ENCODE results near the gene GDA. TPM values are rescaled to one million over a fixed set of nuclear protein-coding genes. Genes with fewer than 3 reads are reported as not detected.

GDA gene
- total RNA-seq, 2 experiments from 2014 or later, result not detected

DNA sequence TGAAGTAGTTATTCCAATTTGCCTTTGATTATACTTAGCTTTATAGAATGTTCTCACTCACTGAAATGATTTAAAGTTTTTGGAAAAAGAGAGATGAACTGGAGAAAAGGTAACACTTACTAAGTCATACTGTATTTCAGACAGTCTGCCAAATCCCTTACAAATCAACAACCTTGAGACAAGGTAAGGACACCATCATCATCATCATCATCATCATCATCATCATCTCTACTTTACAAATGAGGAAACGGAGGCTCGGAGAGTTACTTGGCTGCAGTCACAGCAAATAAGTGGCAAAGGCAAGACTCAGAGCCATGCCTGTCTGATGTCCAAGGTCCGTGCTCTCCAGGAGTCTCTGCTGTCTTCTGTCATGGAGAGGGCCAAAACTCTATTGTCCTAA lies 9.4 kb downstream of the GDA start:
- H3K4me3 Mint-ChIP-seq, result no peak overlapping the region
- ChIA-PET POLR2A (no interaction called here), CTCF (no interaction called here)
- no peak overlapping the region for H3K27ac Mint-ChIP-seq
- no peak for DNase-seq
- no peaks in the 10 kb centered on the region for H3K4me1 Mint-ChIP-seq
- H3K27me3 Mint-ChIP-seq, result no peaks in the 10 kb centered on the region
- H3K9me3 Mint-ChIP-seq, result no peaks in the 10 kb centered on the region
- H3K36me3 Mint-ChIP-seq (ENCODE audit: low read depth), result no peaks in the 10 kb centered on the region

DNA sequence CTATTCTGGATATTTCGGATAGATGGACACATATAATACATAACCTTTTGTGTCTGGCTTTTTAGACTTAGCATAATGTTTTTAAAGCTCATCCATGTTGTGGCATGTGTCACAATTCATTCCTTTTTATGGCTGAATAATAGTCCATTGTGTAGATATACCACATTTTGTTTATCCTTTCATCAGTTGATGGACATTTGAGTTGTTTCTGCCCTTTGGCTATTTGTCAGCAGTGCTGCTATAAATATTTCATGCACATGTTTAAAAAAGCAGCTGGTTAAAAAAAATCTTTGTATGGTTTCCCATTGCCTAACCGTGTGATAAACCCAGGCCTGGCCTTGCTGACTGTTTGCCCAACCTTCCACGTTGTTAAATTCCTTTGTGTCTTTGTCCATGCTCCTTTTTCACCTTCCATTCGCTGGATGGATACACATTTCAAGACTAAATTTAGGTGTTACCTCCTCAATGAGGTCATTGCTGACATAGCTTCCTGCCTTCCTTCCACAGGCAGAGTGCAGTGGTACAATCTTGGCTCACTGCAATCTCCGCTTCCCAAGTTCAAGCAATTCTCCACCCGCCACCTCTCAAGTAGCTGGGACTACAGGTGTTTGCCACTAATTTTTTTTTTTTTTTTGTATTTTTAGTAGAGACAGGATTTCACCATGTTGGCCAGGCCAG lies 11.3 kb downstream of the GDA start:
- CTCF ChIA-PET, result no interaction called here
- Mint-ChIP-seq H3K9me3 (no peaks in the 10 kb centered on the region), H3K27ac (no peak overlapping the region), H3K4me1 (no peaks in the 10 kb centered on the region), H3K4me3 (no peak overlapping the region), H3K27me3 (no peaks in the 10 kb centered on the region), H3K36me3 (ENCODE audit: low read depth) (no peaks in the 10 kb centered on the region)
- no peak for DNase-seq
- POLR2A ChIA-PET, result no interaction called here

DNA sequence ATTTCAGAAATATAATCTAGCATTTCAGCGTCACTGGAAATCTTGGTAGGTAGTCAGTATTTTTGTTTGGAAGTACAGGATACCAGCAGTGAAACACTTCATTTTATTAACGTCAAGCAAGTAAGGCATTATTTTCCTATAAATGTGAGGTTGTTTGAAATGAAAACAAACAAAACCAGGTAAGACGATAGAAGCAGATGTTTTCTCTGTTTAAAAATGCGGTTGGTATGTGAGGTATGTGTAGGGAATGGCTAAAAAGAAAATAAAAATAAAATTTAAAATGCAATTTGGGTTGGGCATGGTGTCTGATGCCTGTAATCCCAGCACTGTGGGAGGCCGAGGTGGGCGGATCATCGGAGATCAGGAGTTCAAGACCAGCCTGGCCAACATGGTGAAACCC lies 16.1 kb downstream of the GDA start:
- Mint-ChIP-seq H3K4me3 (no peak overlapping the region), H3K27me3 (no peaks in the 10 kb centered on the region), H3K4me1 (no peaks in the 10 kb centered on the region), H3K36me3 (ENCODE audit: low read depth) (no peaks in the 10 kb centered on the region), H3K27ac (no peak overlapping the region), H3K9me3 (no peaks in the 10 kb centered on the region)
- ChIA-PET POLR2A (no interaction called here), CTCF (no interaction called here)
- no peak for DNase-seq

DNA sequence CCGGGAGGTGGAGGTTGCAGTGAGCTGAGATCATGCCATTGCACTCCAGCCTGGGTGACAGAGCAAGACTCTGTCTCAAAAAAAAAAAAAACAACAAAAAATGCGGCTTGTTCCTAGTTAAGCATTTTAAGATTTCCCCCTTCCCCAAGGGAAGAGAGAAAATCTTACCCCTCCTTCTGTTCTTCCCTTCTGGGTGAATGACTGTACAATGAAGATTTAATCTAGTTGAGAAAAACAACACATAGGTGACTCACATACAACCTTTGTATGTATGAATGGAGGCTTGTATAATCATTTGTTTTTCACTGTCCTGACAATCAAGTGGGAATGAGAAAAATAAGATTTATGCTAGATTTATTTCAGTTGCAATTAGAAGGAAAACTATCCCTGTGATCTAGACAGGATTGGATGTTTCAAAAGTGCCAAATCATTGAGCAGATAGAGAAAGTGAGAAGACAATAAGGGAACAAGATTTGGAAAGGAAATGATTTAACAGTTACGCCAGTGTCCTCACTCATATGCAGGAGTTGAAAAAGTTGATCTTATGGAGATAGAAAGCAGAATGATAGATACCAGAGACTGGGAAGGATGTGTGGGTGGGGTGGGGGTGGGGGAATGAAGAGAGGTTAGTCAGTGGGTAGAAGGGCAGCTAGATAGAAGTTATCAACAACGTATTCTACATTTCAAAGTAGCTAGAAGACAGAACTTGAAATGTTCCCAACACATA lies 16.7 kb downstream of the GDA start:
- ChIA-PET CTCF (no interaction called here), POLR2A (no interaction called here)
- Mint-ChIP-seq H3K4me1 (no peaks in the 10 kb centered on the region), H3K36me3 (ENCODE audit: low read depth) (no peaks in the 10 kb centered on the region), H3K27ac (no peak overlapping the region), H3K4me3 (no peak overlapping the region), H3K9me3 (no peaks in the 10 kb centered on the region), H3K27me3 (no peaks in the 10 kb centered on the region)
- no peak for DNase-seq

DNA sequence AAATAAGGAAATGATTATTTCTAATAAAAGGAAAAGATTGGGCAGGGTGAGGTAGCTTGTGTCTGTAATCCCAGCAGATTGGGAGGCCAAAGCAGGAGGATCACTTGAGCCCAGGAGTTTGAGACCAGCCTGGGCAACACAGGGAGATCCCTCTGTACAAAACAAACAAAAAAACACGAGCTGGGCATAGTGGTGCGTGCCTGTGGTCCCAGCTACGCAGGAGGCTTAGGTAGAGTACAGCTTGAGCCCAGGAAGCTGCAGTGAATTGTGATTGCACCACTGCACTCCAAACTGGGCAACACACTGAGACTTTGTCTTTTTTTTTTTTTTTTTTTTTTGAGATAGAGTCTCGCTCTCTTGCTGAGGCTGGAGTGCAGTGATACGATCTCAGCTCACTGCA lies 18.8 kb downstream of the GDA start:
- Mint-ChIP-seq H3K4me1 (no peaks in the 10 kb centered on the region), H3K9me3 (no peaks in the 10 kb centered on the region), H3K36me3 (ENCODE audit: low read depth) (no peaks in the 10 kb centered on the region), H3K27ac (no peak overlapping the region), H3K27me3 (no peaks in the 10 kb centered on the region), H3K4me3 (no peak overlapping the region)
- ChIA-PET CTCF (no interaction called here), POLR2A (no interaction called here)
- no peak for DNase-seq

DNA sequence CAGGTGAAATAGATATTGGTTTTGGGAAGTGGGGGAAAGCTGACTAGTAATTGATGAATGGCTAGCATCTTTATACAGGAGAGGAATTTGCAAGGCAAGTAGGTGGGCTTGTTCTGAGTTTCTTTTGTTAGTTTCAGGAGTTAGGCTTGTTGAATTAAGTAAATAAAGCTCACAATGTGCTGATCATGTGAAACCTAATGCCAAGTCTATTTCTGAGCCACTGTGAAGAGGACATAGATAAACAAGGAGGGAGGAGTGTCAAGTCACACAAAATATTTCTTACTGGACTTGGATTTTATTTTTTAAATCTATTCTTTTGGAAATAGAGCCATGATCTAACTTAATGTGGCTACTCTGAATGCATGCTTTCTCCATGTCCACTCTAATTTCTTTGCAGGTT lies 19.9 kb downstream of the GDA start:
- DNase-seq, result no peak
- H3K27ac Mint-ChIP-seq, result no peak overlapping the region
- H3K36me3 Mint-ChIP-seq (ENCODE audit: low read depth), result no peaks in the 10 kb centered on the region
- H3K9me3 Mint-ChIP-seq, result no peaks in the 10 kb centered on the region
- no peaks in the 10 kb centered on the region for H3K27me3 Mint-ChIP-seq
- H3K4me1 Mint-ChIP-seq, result no peaks in the 10 kb centered on the region
- POLR2A ChIA-PET, result no interaction called here
- H3K4me3 Mint-ChIP-seq, result no peak overlapping the region
- CTCF ChIA-PET, result no interaction called here

DNA sequence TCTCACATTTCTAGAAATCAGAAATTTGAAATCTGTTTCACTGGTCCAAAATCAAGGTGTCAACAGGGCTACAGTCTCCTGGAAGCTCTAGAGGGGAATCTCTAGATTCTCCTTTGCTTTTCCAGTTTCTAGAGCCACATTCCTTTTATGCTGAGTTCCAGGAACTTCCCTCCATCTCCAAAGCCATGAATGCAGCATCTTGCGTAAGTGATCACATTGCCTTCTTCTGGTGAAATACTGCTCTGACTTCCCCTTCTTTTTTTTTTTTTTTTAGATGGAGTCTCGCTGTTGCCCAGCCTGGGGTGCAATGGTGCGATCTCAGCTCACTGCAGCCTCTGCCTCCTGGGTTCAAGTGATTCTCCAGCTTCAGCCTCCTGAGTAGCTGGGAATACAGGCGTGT lies 23.8 kb downstream of the GDA start:
- no peak for DNase-seq
- no peaks in the 10 kb centered on the region for H3K4me1 Mint-ChIP-seq
- CTCF ChIA-PET, result no interaction called here
- no peak overlapping the region for H3K27ac Mint-ChIP-seq
- no peaks in the 10 kb centered on the region for H3K36me3 Mint-ChIP-seq (ENCODE audit: low read depth)
- H3K4me3 Mint-ChIP-seq, result no peak overlapping the region
- POLR2A ChIA-PET, result no interaction called here
- H3K27me3 Mint-ChIP-seq, result no peaks in the 10 kb centered on the region
- no peaks in the 10 kb centered on the region for H3K9me3 Mint-ChIP-seq

DNA sequence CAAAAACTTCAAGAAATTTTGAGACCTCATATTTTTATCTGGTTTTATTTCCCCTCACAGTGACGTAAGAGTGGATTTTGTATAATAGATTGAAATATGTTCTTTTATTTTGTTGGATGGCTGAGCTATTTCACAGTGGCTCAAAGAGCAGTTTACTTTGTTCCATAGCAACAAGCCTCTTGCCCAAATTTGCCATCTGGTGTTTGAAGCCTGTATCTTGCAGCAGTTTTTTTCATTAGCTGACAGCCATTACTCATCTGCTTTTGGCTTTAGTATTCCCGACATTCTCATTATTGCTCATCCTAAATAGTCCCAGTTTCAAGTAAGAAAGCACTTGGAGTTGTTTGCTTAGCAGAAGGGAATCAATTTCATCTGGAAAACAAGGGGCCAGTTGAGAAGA lies 36.3 kb downstream of the GDA start:
- no peaks in the 10 kb centered on the region for H3K9me3 Mint-ChIP-seq
- CTCF ChIA-PET, result interaction anchor here (1.1 kb wide), 1 partner anchor 86 kb away, joined by 3 read pairs; no protein-coding TSS in a partner anchor
- no peak overlapping the region for H3K27ac Mint-ChIP-seq
- H3K36me3 Mint-ChIP-seq (ENCODE audit: low read depth), result no peaks in the 10 kb centered on the region
- POLR2A ChIA-PET, result no interaction called here
- no peak for DNase-seq
- no peak overlapping the region for H3K4me3 Mint-ChIP-seq
- H3K4me1 Mint-ChIP-seq, result no peaks in the 10 kb centered on the region
- peaks cover 8% of the 10 kb centered on the region for H3K27me3 Mint-ChIP-seq

DNA sequence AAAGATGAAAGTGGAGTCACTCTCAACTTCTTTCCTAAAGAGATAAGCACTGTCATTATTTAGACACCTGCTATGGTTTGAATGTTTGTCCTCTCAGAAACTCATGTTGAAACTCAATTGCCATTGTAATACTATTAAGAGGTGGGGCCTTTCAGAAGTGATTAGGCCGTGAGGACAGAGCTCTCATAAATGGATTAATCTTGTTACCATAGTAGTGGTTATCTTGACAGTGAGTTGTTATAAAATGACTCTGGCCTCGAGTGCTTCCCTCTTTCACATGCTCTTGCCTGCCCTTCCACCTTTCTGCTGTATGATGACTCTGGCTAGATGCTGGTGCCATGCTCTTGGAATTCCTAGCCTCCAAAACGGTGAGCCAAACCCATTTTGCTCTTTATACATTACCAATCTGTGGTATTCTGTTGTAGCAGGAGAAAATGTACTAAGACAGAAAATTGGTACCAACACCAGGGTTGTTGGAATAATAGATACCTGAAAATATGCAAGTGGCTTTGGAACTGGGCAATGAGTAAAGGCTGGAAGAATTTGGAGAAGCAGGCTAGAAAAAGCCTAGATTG lies 38.0 kb downstream of the GDA start:
- DNase-seq, result no peak
- Mint-ChIP-seq H3K4me1 (no peaks in the 10 kb centered on the region), H3K9me3 (no peaks in the 10 kb centered on the region), H3K27me3 (peaks cover 7% of the 10 kb centered on the region), H3K36me3 (ENCODE audit: low read depth) (no peaks in the 10 kb centered on the region), H3K27ac (no peak overlapping the region), H3K4me3 (no peak overlapping the region)
- CTCF ChIA-PET, result no interaction called here
- POLR2A ChIA-PET, result no interaction called here

DNA sequence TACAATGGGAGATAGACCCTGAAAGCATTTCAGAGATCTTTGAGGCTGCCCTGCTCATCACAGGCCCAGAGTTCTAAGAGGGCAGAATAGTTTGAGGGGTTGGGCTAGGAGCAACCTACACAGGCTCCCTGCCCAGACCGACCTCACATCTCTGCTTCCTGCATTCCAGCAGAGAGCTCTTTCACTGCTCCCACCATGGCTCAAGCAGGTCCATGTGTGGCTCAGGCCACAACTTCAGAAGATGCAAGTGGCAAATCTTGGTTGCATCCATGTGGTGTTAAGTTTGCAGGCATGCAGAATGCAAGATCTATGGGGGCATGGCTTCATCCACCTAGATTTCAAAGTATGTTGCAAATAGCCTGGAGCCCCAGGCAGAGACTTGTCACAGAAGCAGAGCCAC lies 39.0 kb downstream of the GDA start:
- Mint-ChIP-seq H3K36me3 (ENCODE audit: low read depth) (no peaks in the 10 kb centered on the region), H3K27ac (no peak overlapping the region), H3K4me3 (no peak overlapping the region), H3K4me1 (no peaks in the 10 kb centered on the region), H3K9me3 (no peaks in the 10 kb centered on the region), H3K27me3 (peaks cover 6% of the 10 kb centered on the region)
- ChIA-PET POLR2A (no interaction called here), CTCF (no interaction called here)
- DNase-seq, result no peak

DNA sequence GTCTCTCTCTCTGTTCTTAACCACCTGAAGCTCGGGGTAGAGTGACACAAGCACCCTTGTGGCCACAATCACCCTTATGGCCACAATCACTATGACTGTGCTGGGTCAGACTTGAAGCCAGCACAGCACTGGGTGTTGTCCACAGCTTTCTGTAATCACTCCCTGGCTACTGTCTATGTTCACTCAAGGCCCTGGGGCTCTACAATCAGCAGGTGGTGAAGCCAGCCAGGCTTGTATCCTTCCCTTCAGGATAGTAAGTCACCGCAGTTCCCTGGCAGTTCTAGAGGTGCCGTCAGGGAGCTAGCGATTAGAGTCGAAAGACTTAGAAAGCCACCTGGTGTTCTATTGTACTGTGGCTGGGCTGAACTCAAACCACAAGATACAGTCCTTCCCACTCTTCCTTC lies 44.2 kb downstream of the GDA start:
- Mint-ChIP-seq H3K36me3 (ENCODE audit: low read depth) (no peaks in the 10 kb centered on the region), H3K9me3 (no peaks in the 10 kb centered on the region), H3K4me3 (no peak overlapping the region), H3K27me3 (peaks cover 4% of the 10 kb centered on the region), H3K27ac (no peak overlapping the region), H3K4me1 (no peaks in the 10 kb centered on the region)
- ChIA-PET POLR2A (no interaction called here), CTCF (interaction anchor here (1.0 kb wide), 1 partner anchor 181 kb away, joined by 3 read pairs; no protein-coding TSS in a partner anchor)
- no peak for DNase-seq

DNA sequence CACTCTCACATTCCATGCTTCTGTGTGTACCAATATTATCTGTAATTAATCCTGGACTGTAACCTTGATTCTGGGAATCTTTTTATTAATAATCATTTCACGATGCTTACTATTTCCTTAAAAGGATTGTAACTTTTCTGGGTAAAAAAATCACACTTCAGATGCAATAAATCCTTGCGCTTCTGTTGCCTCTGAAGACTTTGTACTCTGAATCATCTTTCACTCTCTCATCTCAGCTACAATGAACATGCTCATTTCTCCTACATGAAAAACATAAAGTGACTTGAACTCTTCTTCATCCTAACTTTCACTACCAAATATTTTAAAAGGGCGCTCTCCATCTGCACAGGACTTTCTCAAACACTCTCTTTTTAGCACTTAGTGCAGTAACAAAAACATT lies 50.0 kb downstream of the GDA start:
- Mint-ChIP-seq H3K27me3 (peaks cover 4% of the 10 kb centered on the region), H3K27ac (no peak overlapping the region), H3K4me1 (no peaks in the 10 kb centered on the region), H3K9me3 (no peaks in the 10 kb centered on the region), H3K4me3 (no peak overlapping the region), H3K36me3 (ENCODE audit: low read depth) (no peaks in the 10 kb centered on the region)
- DNase-seq, result no peak
- ChIA-PET POLR2A (no interaction called here), CTCF (no interaction called here)

DNA sequence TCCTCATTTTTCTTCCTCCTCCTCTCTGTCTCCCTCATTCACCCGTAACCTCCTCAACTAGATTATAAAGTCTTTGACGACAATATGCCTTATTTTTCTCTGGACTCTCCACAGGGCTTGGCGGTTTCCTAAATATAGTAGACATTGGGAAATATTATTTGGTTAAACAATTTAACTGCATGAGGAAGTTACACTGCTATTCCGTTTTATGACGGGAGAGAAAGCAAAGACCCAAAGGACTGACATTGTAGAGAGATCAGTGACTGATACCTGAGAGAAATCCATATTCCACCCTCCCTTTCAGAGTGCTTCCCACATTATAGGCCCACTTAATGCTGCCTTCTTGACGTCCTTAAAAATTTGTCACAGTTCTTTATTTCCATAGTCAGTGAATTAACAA lies 51.2 kb downstream of the GDA start:
- Mint-ChIP-seq H3K4me3 (no peak overlapping the region), H3K36me3 (ENCODE audit: low read depth) (no peaks in the 10 kb centered on the region), H3K27me3 (peaks cover 2% of the 10 kb centered on the region), H3K4me1 (no peaks in the 10 kb centered on the region), H3K9me3 (no peaks in the 10 kb centered on the region), H3K27ac (no peak overlapping the region)
- ChIA-PET POLR2A (no interaction called here), CTCF (no interaction called here)
- DNase-seq, result no peak

DNA sequence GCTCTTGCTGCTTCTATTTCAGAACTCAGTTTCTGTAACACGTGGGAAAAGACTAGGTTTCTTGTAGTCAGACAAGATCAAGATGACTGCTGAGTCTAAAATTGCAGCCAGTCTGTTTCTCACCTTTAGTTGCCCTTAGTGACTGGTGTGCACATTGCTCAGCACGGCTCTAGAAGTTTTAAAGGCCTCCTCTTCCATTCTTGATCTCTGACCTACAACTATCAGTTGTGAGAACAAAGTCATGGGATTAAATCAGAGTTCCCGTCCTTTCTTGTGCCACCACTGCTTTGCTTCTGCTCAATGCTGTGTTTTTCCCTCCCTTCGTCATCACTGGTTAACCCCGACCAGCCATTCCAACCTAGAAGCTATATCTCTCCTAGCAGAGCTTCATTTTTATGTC lies 52.8 kb downstream of the GDA start:
- no peak for DNase-seq
- CTCF ChIA-PET, result no interaction called here
- no peak overlapping the region for H3K27ac Mint-ChIP-seq
- peaks cover 2% of the 10 kb centered on the region for H3K27me3 Mint-ChIP-seq
- H3K4me1 Mint-ChIP-seq, result no peaks in the 10 kb centered on the region
- POLR2A ChIA-PET, result no interaction called here
- H3K36me3 Mint-ChIP-seq (ENCODE audit: low read depth), result no peaks in the 10 kb centered on the region
- no peaks in the 10 kb centered on the region for H3K9me3 Mint-ChIP-seq
- no peak overlapping the region for H3K4me3 Mint-ChIP-seq

Data from activated CD4-positive, alpha-beta memory T cell treated with anti-CD3 and anti-CD28 coated beads, Interleukin-2, amount 10 ng/mL, durations not matched to agents 7 days and 5 days (primary cell).